HG03045 (cell line): ENCODE results near the gene COL13A1.

Experiments
- ATAC-seq: cut with Tn5 transposase; IDR thresholded peaks from one replicate; pipeline ENCODE4 v1.9.1; 2021; ENCODE audit warnings: mild to moderate bottlenecking, moderate library complexity; ENCODE audit not compliant: unreplicated experiment

Gene COL13A1

DNA sequence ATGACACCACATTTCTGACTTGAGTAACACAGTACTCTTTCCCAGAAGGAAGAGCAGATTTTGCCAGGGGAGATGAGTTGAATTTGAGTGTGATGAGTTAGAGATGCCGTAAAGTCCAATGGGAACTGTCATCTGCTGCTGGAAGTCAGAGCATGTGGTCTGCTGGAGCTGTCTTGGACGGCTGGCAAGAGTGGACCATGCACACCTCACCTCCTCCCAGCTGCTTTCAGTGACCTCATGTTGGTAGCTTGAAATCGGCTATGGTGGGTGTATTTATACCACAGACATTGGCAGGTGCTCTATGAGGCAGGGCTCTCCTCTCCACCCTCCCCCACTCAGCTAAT is 82.3 kb downstream of the COL13A1 start:
- no peak for ATAC-seq

DNA sequence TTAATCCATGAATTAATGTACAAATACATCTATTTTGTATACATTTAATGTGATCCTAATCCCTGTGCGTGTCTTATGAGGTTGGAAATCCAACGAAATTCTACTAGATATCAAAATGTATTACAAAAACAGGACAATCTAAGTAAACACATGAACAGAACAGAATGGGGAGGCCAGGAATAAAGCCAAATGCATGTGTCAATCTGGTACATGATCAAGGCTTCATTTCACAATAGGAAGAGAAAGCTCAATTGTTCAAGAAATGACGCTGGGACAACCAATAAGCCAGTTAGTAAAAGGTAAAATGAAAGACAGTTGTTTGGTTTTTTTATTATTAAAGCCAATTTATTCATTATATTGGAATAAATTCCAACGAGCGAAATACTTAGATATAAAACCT is 83.0 kb downstream of the COL13A1 start:
- ATAC-seq = no peak

DNA sequence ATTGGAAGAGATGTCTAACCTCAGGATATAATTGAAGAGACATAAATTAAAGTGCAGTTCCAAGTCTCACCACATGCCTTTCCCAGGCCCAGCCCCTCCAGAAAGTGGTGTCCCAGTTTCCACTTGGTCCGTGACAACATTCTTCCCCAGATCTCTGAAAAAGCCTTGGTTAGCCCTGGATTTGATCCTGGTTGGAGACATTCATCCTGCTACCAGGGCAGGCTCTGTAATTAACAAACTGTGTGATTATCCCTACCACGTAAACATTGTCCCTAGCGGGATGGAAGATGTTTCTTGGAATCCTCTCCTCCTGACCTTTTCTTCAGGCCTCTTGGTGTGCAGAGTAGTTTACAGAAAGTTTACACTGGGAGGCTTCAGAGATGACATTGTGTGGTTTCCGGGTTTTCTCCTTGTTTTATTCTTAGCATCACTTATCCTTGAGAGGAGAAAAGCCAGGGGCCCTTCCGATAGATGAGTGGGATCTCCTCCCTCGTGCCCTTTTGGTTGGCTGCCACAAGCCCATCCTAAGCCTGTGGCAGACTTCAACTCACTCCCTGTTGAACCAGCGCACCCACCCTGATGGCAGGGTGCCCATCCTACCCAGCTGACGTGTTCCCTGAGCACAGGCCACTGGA is 83.8 kb downstream of the COL13A1 start:
- ATAC-seq = no peak

DNA sequence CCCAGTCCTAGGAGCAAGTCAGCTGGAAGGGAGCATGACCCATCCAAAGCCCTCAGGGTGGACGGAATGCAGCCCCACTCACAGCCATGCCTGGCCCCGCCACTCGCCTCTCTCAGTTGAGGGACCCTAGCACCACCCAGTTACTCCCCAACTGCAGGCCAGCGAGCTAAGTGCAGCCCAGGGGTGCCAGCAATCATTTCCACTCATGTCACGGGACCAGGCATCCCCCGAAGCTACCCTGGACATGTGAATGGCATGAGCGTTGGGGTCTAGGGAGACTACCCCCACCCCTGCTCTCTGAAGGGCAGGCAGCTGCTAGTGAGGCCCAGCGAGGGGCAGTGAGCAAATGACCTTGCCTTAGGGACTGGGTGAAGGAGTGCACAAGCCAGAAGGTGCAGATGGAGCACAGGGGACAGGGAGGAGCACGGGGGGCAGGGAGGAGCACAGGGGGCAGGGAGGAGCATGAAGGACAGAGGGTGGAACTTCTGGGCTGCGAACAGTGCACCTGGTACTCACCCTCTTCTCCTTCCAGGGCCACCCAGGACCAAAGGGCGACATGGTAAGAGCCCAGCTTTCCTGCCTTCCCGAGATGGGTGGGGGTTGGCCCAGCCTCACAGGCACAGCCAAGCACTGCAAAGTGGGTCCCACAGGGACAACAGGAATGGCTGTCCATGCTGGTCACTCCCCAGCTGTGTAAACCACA is 87.3 kb downstream of the COL13A1 start:
- no peak for ATAC-seq

DNA sequence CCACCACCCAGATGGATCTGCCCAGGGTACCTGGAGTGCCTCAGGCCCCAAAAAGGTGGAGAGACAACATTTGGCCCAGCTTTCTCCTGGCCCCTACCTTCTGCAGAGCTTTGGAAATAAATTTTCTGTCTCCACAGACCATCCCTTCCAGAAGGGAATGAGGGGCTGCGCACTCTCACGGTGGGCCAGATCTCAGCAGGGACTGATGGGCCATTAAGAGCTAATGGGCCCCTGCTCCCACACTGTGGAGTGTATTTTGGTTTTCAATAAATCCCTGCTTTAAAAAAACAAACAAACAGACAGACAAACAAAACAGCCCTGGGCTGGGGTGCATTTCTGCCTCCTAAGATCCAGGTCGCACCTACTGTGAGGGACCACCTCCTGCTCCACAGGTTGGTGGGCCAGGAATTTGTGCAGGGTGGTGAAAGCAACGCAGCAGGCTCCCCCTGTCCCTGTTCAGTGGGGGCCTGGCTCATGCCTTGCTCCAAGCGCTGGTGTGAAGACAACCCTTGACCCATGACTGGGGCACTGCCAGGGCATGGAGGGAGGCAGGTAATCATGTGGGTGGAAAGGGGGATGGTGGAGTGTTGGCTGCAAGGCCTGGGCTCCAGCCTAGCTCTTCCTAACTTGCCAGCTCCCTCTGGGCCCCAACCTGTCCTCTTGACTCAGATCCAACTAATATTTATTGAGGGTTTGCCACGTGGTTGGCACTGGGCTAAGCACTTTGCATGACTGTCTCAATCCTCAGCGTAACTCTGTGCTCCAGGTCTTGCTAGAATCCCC is 88.5 kb downstream of the COL13A1 start:
- no peak for ATAC-seq

DNA sequence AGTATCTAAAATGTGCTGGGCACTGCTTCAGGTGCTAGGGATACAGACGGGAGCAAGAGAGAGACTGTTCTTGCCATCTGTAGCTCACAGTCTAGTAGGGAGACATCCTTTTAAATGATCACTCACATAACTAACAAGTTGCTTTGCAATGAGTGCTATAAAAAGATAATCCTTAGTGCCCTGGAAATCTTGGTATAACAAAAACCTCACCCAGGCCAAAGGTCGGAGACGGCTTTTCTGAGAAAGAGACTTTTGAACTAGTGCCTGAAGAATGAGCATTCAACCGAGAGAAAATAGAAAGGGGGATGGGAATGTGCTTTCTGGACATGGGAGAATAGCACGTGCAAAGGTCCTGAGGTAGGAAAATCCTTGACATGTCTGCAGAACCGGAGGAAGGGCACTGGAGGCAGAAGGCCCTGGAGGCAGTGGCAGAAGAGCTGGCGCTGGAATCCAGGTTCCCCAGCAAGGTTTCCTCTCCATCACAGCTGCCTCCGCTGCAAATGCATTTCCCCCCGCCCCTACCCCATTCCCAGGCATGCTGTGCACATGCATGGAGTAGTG is 89.4 kb downstream of the COL13A1 start:
- no peak for ATAC-seq

DNA sequence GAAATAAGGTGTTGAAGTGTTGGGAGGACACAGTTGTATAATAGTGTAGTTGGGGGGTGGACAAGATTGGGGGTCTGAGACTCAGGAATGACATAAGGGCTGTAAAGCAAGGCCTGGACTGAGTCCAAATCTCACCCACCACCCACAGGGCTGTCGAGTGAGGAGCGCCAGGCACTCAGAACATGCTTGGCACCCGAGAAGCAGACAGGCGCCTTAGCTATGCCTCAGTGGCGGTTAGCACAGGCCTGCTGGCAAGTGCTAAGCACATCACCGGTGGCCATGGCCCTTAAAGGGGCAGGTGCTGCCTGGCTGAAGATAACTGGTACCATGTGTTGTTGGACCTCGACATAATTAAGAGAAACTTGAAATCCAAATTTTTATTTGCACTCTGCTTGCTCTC is 90.7 kb downstream of the COL13A1 start:
- ATAC-seq = no peak

DNA sequence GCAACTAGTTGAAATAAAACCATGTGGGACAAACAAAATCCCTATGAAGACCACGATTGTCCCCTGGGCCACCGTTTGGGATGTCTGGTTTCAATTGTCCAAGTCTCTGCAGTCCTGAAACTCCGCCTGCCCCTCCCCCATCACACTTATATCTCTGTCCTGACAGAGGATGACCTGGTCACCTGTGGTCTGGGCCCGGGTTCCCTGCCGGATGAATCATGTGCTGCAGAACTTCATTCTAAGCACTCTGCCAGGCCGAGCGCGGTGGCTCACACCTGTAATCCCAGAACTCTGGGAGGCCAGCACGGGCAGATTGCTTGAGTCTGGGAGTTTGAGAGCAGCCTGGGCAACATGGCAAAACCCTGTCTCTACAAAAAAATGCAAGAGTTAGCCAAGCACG is 91.1 kb downstream of the COL13A1 start:
- ATAC-seq = no peak

DNA sequence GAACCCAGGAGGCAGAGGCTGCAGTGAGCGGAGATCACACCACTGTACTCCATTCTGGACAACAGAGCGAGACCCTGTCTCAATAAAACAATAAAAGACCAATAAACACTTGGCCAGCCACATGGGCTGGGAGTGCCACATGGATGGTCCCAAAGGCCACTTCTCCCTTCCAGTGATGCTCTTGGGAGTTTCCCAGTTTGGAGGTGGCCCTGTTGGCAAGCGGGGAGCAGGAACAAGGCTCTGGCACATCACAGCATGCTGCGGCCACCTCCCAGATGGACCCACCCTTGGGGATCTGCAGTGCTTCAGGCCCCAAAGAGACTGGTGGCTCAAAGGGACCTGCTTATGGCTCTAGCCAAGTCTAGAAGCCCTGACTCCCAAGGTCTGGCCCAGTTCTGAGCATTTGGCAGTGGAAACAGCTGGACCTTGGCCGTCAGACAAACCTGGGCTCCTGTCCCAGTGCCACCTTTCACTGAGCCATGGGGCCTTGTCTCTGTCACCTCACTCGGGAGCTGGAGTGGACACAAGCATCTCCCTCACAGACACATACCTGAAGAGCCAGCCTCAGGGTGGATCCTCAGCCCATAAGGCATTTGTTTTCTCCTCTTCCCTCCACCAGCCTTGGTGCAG is 91.7 kb downstream of the COL13A1 start:
- ATAC-seq = no peak

DNA sequence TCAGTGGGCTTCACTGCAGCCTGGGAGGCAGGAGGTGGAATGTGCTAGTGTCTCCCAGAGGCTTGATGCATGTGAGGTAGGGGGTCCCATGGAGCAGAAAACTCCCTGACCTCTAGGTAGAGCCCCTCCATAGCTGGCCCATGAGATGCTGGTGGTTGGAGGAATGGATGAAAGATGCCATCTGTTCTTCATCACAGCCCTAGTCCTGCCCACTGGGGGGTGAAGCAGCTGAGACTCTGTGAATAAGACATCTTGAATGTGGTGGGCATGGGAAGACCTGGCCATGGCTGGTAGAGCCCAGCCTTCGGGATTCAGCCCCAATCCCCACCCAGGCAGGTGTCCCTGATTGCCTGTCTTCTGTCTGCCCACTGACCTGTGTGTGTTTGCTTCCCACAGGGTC is 92.5 kb downstream of the COL13A1 start:
- ATAC-seq = no peak

DNA sequence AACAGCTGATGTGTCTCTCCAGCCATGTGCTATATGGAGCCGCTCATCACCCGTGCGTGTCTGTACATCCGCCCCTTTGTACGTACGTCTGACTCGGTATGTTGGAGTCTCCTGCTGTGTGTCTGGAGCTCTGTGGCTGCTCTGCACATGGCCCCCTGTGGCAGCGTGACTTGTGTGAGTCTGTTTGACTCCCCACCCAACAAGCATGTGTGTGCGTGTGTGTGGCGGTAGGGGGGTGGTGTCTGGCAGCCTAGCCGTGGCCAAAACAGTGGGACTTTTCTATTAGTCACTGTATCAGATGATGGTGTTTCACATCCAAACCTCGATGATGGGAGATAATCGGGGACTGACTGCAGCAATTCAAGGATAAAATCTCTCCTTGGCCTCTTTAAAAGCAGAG is 94.1 kb downstream of the COL13A1 start:
- ATAC-seq = no peak

DNA sequence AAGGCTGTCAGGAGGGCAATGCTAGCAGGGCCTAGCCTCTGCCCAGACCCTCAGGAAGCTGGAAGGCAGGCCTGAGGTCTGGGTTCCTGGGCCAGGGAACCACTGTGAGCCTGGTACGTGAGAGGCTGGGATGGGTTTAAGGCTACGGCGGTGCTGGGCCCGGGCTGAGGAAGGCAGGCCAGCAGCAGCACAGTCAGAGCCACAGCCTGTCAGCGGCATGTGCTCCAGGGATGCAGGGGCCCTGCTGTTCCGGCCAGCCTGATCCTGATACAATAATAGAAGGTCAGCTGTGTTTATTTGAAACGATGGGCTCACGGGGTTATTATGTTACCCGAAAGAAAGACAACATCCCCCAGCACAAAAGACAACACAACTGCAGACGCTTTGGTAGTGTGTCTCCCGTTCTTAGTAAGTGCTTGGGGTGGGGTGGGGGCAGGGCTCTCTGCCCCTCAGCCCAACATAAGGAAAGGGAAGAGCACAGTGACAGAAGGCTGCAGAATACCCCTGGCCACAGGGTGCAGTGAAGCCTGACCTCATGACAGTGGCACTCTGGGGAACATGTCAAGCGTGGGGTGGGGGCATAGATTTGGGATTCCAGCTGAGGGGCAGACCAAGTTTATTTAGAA is 95.0 kb downstream of the COL13A1 start:
- no peak for ATAC-seq

DNA sequence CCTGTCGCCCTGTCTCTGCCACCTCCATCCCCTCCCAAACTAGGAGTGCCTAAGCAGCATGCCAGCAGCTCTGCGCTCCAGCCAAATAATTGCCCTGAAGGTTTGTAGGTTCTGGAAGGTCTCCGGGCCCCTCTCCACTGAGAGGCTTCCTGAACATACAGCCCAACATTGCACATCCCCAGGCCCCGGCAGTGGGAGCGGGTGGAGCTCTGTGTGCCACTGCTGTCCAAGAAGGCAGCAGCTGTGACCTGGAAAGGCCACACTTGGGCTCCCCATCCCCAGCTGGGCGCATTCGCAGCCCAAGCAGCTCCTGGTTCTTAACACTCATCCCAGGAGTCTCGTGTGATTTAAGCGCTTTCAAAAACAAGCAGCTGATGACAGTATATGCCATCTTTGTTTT is 95.7 kb downstream of the COL13A1 start:
- ATAC-seq = no peak

DNA sequence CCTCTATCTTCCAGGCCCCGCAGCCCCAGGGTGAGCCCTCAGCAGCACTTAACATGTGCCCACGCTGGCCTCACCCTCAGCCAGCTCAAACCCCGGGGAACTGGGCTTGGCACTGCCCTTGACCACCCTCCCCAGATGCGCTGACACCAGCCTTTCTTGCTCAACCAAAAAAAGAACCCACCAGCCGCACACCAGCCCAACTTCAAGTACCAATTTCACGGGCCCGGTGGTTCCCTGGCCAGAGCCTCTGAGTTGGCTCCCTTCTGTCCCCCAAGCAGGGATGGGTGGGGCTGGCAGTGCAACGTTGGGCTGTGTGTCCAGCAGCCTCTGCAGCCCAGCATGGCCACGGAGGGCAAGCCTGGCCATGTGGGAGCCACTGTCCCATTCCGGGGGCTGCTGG is 96.3 kb downstream of the COL13A1 start:
- no peak for ATAC-seq

DNA sequence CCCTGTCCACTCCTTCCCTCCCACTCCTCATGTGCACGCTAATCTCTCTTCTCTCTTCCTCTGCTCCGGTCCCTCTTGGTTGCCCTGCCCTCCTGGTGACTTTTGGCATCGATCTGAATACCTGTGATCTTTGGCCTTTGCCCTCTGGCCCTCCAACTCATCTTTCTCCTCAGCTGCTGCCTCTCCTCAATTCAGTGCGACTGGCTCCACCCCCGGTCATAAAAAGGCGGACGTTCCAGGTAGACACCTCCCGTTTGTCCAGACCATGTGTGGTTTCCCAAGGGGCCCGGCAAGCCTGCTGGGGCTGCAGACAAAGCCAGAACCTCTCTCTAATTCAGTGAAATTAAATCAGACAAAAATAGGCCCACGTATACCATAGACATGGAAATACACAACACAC is 96.8 kb downstream of the COL13A1 start:
- ATAC-seq = no peak

DNA sequence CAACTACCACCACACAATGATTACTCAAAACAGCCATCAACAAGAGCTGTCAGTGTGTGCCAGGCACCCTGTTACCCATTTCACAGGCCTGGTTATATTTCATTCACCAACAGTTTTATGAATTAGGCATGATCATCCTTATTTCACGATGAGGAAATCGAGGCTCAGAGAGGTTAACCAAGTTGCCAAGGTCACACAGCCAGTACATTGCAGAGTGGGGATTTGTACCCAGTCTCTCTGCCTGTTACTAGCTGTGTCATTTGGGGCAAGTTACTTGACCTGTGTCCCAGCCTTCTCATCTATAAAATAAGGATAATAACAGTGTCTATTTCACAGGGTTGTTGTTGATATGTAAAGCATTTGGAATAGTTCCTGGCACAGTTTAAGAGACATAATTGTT is 97.2 kb downstream of the COL13A1 start:
- no peak for ATAC-seq

DNA sequence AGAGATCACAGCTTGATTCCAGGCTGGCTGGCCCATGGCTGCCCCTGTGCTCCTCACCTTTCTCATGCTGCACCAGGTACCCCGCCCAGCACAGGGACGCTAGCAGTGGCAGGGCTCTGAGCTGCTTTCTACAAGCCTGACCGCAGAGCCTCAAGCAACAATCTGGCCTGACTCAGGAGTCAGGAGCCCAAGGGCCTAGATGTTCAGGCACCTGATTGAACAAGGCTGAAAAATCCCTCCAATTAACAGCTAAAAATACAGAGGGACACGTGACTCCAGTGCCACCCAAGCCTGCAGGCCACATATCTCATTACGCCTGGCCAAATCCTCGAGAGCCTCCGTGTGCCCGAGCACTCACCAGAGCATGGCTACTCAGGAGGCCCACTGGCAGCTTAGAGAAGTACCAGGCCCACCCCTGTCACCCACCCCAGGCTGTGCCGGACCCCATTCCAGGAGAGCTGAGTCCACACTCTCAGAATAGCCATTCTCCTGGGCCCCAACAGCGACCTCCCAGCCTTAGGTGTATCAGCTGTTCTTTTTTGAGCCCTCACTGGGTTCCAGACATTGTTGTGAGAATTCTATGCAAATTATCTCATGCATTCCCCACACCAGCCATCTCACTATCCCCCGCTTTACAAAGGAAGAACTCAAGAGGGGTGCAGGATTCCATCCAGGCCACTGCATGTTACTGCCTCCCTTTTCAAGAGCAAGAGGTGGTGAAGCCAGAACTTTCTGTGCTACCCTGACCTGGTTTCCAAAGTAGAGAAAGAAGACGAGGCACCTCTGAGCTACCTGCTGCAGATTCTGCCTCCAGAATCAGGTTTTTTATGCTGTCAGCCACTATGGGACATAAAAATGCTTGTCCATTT is 98.3 kb downstream of the COL13A1 start:
- ATAC-seq = no peak

DNA sequence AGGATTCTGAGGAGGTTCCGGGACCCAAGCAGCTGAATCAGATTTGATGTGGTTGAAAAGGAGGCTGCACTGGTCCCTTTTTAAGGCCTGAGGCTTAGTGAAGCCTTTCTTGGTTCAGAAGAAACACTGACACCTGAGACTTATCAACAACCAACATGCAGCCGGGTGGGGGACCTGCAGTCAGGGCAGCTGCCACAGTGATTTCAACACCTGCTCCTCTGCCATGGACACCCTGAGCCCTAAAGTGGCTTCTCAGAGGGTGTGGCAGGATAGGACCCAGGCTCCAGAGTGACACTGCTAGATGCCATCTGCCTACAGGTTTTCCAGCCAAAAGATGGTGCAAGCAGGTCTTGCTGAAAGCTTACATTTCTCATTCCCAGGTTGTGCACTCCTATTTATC is 99.3 kb downstream of the COL13A1 start:
- ATAC-seq = no peak

DNA sequence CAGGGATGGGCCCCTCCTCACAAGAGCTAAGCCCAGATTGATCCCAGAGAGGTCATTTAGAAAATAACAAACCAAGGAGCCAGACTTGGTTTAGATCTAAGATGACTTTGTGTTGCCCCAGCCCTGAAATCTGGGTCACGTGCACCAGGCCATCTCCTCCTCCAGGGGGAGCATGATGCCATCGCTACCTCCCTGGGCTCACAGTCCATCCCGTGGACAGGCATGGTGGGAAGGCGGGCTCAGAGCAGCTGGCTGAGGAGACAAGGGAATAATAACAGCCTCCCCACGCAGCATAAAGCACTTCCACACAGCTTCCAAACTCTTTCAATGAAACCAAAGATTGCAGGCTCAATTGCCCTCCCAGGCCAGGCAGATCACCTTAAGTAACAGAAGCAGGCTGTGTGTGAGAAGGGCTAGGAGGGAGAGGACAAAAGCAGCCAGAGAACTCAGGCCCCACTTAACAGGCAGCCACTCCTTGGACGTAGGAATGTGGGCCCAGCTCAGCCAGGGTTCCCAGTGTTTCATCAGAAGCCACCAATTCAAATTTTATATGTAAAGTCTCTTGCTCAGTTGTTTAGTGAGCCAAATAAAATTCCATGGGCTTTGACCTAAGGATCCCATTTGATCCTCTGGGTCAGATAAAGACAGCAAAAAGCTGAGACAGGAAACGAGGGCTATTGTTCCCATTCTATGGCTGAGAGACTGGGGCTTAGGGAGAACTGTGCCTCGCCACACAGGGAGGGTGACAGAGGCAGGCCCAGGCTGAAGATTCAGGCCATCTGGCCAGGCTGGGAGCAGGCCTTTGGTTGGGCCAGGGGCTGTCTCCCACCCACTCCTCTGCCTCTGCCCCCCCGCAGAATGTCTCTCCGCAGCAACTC is 100.2 kb downstream of the COL13A1 start:
- no peak for ATAC-seq
